Activated CD4-positive, CD25-positive, alpha-beta regulatory T cell (primary cell): ENCODE measurements around the gene RANBP17.
"Not testable (repeated sequence)": the region's sequence is repeated elsewhere in the genome, so short reads cannot be mapped to it uniquely, and the experiment has no call there.

Experiments used
- DNase-seq, 4 experiments: peaks; one replicate each; lab custom pipeline; 2025; lab: John Stamatoyannopoulos, UW

RANBP17 gene

GRCh38 chr5:170867825-170868224 lies 6.0 kb downstream of the RANBP17 start:
- DNase-seq = no peak

DNA sequence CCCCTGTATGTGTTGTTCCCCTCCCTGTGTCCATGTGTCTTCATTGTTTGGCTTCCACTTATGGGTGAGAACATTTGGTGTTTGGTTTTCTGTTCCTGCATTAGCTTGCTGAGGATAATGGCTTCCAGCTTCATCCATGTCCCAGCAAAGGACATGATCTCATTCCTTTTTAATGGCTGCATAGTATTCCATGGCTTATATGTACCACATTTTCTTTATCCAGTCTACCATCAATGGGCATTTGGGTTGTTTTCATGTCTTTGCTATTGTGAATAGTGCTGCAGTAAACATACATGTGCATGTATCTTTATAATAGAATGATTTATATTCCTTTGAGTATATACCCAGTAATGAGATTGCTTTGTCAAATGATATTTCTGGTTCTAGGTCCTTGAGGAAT lies 8.6 kb downstream of the RANBP17 start:
- not testable (repeated sequence) for DNase-seq

GRCh38 chr5:170874017-170874416 lies 12.2 kb downstream of the RANBP17 start:
- DNase-seq = no peak

GRCh38 chr5:170875811-170876210 lies 14.0 kb downstream of the RANBP17 start:
- no peak for DNase-seq

- no peak for DNase-seq
Observed at GRCh38 chr5:170880084-170880483, 18.3 kb downstream of the RANBP17 start.

- DNase-seq = no peak
Observed at GRCh38 chr5:170882345-170882744, 20.5 kb downstream of the RANBP17 start.

GRCh38 chr5:170885256-170885655 lies 23.4 kb downstream of the RANBP17 start:
- no peak for DNase-seq

DNA sequence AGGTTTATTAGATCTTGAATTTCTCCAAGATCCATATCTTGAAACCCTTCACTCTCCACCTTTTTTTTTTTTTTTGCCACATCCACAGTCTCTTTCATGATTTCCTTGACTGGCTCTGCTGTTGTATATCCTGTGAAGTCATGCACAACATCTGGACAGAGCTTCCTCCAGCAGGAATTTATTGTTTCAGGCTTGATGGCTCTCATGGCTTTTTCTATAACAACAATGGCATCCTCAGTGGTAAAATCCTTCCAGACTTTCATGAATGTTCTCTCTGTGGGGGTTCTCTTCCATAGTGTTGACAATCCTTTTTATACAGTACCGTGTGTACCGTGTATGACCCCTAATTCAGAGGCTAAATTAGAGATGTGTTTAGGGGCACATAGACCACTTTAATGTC lies 24.0 kb downstream of the RANBP17 start:
- DNase-seq = no peak

- DNase-seq = no peak
Observed at GRCh38 chr5:170886210-170886894, 24.5 kb downstream of the RANBP17 start.

DNA sequence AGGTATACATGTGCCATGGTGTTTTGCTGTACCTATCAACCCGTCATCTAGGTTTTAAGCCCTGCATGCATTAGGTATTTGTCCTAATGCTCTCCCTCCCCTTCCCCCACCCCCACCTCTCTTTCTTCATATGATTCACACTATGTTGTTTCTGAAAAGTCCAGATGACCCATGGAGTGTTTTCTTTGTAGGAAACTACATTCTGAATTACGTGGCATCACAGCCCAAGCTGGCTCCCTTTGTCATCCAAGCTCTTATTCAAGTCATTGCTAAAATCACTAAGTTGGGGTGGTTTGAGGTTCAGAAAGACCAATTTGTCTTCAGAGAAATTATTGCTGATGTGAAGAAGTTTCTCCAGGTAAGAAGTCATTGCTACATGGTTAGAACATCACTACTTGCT lies 30.4 kb downstream of the RANBP17 start:
- DNase-seq = no peak

GRCh38 chr5:170894665-170895064 lies 32.8 kb downstream of the RANBP17 start:
- DNase-seq = no peak

- no peak for DNase-seq
Observed at GRCh38 chr5:170896779-170897178, 35.0 kb downstream of the RANBP17 start.

DNA sequence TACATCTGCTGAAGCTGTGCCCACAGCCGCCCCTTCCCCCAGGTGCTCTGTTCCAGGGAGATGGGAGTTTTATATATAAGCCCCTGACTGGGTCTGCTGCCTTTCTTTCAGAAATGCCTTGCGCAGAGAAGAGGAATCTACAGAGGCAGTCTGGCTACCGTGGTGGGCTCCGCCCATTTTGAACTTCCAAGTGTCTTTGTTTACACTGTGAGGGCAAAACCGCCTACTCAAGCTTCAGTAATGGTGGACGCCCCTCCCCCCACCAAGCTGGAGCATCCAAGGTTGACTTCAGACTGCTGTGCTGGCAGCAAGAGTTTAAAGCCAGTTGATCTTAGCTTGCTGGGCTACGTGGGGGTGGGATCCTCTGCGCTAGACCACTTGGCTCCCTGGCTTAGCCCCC lies 41.3 kb downstream of the RANBP17 start:
- DNase-seq = no peak

- DNase-seq = no peak
Observed at GRCh38 chr5:170907758-170908157, 45.9 kb downstream of the RANBP17 start.

DNA sequence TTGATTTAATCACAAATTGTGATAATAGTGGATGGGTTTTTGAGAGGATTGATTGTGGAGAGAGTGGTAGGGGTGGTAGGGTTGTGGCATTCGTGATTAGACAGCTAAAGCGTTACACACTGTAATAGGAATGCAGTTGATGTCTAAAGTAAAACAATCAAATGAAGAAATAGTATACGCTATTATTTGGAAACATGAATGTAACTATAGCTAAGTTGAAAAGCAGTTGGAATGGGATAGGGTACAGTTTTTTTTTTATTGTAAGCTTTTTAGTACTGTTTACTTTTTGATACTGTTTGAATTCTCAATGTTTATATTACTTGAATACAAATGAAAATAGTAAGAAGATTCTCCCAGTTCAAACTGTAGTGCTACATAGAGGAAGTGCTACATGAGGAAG lies 51.8 kb downstream of the RANBP17 start:
- DNase-seq = no peak

DNA sequence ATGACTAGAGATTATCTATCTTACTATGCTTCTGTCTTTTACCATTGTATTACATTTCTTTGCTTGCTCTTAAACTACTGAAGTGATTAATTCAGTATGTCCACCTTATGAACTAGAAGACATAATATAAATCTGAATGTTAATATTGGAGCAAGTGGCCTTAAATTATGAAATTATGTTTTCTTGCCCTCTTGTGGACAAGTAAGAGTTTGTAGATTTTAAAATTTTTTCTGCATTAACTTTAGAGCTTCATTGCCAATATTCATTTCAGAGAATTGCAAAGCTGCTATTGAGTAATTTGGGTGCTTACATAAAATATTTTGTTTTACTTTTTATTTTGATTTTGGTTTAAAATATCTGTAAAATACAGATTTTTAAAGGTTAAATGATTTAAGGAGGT lies 55.3 kb downstream of the RANBP17 start:
- no peak for DNase-seq

DNA sequence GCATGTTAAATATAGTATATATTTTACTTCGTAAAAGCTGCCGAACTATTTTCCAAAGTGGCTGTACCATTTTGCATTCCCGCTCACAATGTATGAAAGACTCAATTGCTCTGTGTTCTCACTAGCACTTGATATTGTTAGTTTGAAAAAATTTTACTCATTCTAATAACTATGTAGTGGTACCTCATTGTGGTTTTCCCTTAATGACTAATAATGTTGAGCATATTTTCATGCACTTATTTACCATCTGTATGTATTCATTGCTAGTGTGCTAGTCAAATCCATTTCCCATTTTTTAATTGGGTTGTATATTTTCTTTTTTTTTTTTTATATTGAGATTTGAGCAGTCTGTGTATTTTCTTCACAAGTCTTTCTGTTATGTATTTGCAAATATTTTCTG lies 58.4 kb downstream of the RANBP17 start:
- no peak for DNase-seq

- not testable (repeated sequence) for DNase-seq
Observed at GRCh38 chr5:170922331-170922730, 60.5 kb downstream of the RANBP17 start.

DNA sequence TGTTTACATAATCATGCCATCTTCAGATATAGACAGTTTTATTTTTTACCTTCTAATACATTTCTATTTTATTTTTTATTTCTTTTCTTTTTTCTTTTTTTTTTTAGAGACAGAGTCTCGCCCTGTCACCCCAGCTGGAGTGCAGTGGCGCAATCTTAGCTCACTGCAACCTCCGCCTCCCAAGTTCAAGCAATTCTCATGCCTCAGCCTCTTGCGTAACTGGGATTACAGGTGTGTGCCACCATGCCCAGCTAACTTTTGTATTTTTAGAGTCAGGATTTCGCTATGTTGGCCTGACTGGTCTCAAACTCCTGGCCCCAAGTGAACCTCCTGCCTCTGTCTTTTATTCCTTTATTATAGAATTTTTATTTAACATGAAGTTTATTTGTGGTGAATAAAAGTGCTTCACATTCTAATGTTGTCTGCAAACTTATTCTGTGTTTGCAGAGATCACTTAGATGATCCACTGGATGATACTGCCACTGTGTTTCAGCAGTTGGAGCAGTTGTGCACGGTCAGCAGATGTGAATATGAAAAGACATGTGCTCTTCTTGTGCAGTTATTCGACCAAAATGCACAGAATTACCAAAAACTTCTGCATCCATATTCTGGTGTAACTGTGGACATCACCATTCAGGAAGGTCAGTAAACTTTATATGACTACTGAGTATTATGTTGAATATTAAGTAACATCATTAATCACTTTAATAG lies 62.2 kb downstream of the RANBP17 start:
- DNase-seq = no peak

DNA sequence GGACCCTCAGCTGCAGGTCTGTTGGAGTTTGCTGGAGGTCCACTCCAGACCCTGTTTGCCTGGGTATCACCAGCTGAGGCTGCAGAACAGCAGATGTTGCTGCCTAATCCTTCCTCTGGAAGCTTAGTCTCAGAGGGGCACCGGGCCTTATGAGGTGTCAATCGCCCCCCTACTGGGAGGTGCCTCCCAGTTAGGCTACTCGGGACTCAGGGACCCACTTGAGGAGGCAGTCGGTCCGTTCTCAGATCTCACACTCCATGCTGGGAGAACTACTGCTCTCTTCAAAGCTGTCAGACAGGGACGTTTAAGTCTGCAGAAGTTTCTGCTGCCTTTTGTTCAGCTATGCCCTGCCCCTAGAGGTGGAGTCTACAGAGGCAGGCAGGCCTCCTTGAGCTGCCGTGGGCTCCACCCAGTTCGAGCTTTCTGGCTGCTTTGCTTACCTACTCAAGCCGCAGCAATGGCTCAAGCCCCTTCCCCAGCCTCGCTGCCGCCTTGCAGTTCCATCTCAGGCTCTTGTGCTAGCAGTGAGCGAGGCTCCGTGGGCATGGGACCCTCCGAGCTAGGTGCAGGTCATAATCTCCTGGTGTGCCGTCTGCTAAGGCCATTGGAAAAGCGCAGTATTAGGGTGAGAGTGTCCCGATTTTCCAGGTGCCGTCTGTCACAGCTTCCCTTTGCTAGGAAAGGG lies 73.9 kb downstream of the RANBP17 start:
- not testable (repeated sequence) for DNase-seq

DNA sequence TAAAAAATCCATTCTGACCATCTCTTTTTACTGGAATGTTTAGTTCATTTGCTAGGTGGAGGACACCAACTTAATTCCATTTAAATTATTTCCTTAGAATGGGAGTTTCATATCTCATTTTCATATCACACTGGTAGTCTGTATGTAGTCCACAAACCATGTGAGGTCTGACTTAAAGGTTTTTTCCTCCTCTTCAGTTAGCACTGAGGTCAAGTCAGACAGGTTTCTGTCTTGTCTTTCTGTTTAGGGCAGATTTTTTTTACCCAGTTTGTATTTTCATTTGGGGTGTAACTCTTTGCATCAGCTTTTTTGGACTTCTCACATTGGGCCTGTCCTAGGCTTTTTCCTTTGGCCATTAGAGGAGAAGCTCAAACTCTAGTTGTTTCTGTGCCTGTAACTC lies 75.3 kb downstream of the RANBP17 start:
- DNase-seq = no peak

DNA sequence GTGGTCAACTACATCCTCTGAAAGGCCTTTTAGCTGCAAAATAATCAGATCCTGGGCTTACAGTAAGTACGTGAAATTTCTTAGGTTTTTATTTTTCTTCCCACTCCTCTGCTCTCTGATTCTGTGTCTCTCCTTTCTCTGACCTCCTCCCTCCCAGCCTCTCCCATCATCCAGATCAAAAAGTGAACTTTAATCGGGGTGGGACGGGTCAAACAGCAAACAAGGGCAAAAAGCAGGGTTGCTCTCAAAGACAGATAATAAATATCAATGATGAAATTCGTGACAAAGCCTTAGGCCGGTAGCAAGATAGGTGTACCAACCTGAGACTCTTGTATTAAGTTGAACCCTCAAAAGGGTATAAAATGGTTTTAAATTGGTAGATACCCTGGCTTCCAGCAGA lies 76.1 kb downstream of the RANBP17 start:
- DNase-seq = no peak

DNA sequence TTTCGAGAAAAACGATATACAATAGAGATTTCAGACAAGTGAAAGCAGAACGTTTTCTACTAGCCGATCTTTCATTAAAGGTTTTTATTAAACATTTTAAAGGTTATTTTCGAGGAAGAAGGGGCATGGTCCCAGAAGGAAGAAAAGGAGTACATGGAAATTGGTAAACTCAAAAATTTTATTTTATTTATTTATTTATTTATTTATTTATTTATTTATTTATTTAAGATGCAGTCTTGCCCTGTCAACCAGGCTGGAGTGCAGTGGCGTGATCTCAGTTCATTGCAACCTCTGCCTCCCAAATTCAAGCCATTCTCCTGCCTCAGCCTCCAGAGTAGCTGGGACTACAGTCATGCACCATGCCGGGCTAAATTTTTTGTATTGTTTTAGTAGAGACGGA lies 77.4 kb downstream of the RANBP17 start:
- no peak for DNase-seq
